Tibial nerve (tissue), 4 donors: ENCODE results near the gene PTPRD.

Experiments used
- EP300 ChIP-seq, 2 donors: sonication (generic); formaldehyde crosslinking; IDR thresholded peaks; one replicate each; pipeline ENCODE4 v1.6.1; 2017; ENCODE audit warnings: antibody characterized with exemption in 2 of 2, mild to moderate bottlenecking in 1 of 2
- POLR2A ChIP-seq, 2 donors: fragments of 450-650 bp; IDR thresholded peaks; one replicate each; pipeline ENCODE4 v1.6.1; 2017; ENCODE audit warnings: antibody characterized with exemption in 2 of 2, mild to moderate bottlenecking in 2 of 2, moderate library complexity in 2 of 2
- TF ChIP-seq, protein P1 (sequence below), 5 experiments: fragments of 200-600 bp in 3 of 5; fragments of 450-650 bp in 2 of 5; sonication (generic) in 3 of 5; IDR thresholded peaks; one replicate each; pipeline ENCODE4 v1.5.1; 2016 to 2019; ENCODE audit warnings: antibody characterized with exemption in 5 of 5, mild to moderate bottlenecking in 3 of 5, moderate library complexity in 2 of 5

DNA sequence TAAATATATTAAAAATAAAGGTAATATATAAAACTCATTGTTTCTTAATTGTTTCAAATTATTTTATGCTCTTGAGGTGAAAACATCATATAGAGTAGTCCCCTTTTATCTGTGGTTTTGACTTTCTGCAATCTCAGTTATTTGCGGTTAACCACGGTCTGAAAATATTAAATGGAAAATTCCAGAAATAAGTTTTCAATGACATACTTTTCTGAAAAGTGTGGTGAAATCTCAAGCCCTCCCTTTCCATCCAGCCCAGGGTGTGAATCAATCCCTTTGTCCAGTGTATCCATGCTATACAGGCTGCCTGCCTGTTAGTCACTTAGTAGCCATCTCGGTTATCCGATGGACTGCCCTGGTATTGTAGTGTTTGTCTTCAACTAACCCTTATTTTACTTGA, 2266.5 kb downstream of the PTPRD start:
- TF ChIP-seq, protein P1, sequence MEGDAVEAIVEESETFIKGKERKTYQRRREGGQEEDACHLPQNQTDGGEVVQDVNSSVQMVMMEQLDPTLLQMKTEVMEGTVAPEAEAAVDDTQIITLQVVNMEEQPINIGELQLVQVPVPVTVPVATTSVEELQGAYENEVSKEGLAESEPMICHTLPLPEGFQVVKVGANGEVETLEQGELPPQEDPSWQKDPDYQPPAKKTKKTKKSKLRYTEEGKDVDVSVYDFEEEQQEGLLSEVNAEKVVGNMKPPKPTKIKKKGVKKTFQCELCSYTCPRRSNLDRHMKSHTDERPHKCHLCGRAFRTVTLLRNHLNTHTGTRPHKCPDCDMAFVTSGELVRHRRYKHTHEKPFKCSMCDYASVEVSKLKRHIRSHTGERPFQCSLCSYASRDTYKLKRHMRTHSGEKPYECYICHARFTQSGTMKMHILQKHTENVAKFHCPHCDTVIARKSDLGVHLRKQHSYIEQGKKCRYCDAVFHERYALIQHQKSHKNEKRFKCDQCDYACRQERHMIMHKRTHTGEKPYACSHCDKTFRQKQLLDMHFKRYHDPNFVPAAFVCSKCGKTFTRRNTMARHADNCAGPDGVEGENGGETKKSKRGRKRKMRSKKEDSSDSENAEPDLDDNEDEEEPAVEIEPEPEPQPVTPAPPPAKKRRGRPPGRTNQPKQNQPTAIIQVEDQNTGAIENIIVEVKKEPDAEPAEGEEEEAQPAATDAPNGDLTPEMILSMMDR (IDR thresholded peaks at IDR 0.05) = no peak
- TF ChIP-seq POLR2A (IDR thresholded peaks at IDR 0.05) (no peak), EP300 (IDR thresholded peaks at IDR 0.05) (no peak)
